HCT116 (cell line): ENCODE data around the gene GPR180.

Source experiments
- CEBPB ChIP-seq: IDR thresholded peaks from 2 replicates; pipeline ENCODE4 v1.6.1; 2012; ENCODE audit warnings: low read depth
- ZNF274 ChIP-seq: fragments of 200-500 bp; sonication (Bioruptor generic); IDR thresholded peaks from 2 replicates; pipeline ENCODE4 v1.6.1; 2014; ENCODE audit warnings: mild to moderate bottlenecking, low read depth, low read length, inconsistent platforms

DNA sequence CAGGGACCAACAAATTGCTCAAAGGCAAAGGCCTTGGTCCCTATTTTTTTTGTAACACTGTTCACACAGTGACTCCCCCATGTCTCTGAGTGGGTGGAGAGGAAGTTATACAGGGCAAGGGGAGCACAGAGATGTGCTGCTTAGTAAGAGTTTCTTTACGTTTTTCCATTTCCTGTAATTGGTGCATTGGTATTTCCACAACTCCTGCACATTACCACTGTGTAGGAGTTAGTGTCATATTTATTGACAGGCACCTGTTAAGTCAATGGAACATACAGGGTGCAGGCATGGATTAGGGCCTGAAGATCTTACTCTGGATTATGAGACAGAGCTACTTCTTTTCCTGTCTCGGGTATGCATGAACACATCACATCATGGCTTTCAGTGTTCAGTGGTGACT, 65.5 kb downstream of the GPR180 start:
- TF ChIP-seq CEBPB (no peak), ZNF274 (no peak)
